Trophoblast cell (in vitro differentiated cells and primary cell): ENCODE data around the gene SHROOM3.

ENCODE experiments used
- DNase-seq, 2 donors: peaks; one replicate each; pipeline ENCODE4 v3.0.0-alpha.2; 2016
- H2AFZ ChIP-seq: 2 replicates; pipeline ENCODE4 v1.6.1; 2013; ENCODE audit warnings: low read length, moderate library complexity, mild to moderate bottlenecking; ENCODE audit not compliant: insufficient read depth, poor library complexity
- H2AK5ac ChIP-seq: 2 replicates; pipeline ENCODE4 v1.6.1; 2013; ENCODE audit warnings: mild to moderate bottlenecking, low read length
- H2BK120ac ChIP-seq: 2 replicates; pipeline ENCODE4 v1.6.1; 2013; ENCODE audit warnings: low read length, mild to moderate bottlenecking, moderate library complexity; ENCODE audit not compliant: insufficient read depth, poor library complexity
- H2BK12ac ChIP-seq: 2 replicates; pipeline ENCODE4 v1.6.1; 2013; ENCODE audit warnings: mild to moderate bottlenecking, low read length, moderate library complexity
- H2BK5ac ChIP-seq: 2 replicates; pipeline ENCODE4 v1.6.1; 2013; ENCODE audit warnings: low read length, low read depth, moderate library complexity, mild to moderate bottlenecking; ENCODE audit not compliant: poor library complexity
- H3K14ac ChIP-seq: 2 replicates; pipeline ENCODE4 v1.6.1; 2013; ENCODE audit warnings: mild to moderate bottlenecking, low read length
- H3K18ac ChIP-seq: 2 replicates; pipeline ENCODE4 v1.6.1; 2013; ENCODE audit warnings: mild to moderate bottlenecking, low read length
- H3K23ac ChIP-seq: 2 replicates; pipeline ENCODE4 v1.6.1; 2013; ENCODE audit warnings: low read length
- H3K27ac ChIP-seq: 2 replicates; pipeline ENCODE4 v1.5.1; 2013; ENCODE audit warnings: low read depth, mild to moderate bottlenecking, inconsistent platforms, low read length, moderate library complexity
- H3K27me3 ChIP-seq: 2 replicates; pipeline ENCODE4 v1.6.1; 2013; ENCODE audit warnings: inconsistent platforms, mild to moderate bottlenecking, low read length, moderate library complexity; ENCODE audit not compliant: insufficient read depth
- H3K36me3 ChIP-seq, 2 experiments: 1 replicate in 1 of 2; 2 replicates in 1 of 2; pipeline ENCODE4 v1.6.1; 2013; ENCODE audit warnings: low read length in 2 of 2, mild to moderate bottlenecking in 2 of 2, moderate library complexity in 1 of 2; ENCODE audit not compliant: insufficient read depth in 2 of 2, control insufficient read depth in 1 of 2
- H3K4ac ChIP-seq: 2 replicates; pipeline ENCODE4 v1.6.1; 2013; ENCODE audit warnings: low read depth, mild to moderate bottlenecking, low read length, moderate library complexity
- H3K4me1 ChIP-seq, 2 experiments: 1 replicate in 1 of 2; 2 replicates in 1 of 2; pipeline ENCODE4 v1.6.1; 2013; ENCODE audit warnings: low read length in 2 of 2, mild to moderate bottlenecking in 2 of 2, moderate library complexity in 1 of 2; ENCODE audit not compliant: insufficient read depth in 2 of 2, control insufficient read depth in 1 of 2
- H3K4me2 ChIP-seq: 2 replicates; pipeline ENCODE4 v1.6.1; 2013; ENCODE audit warnings: inconsistent platforms, mild to moderate bottlenecking, low read length, moderate library complexity
- H3K4me3 ChIP-seq: 2 replicates; pipeline ENCODE4 v1.5.1; 2013; ENCODE audit warnings: mild to moderate bottlenecking, low read depth, low read length, inconsistent platforms
- H3K79me1 ChIP-seq: one replicate; pipeline ENCODE4 v1.6.1; 2013; ENCODE audit warnings: low read length
- H3K79me2 ChIP-seq: 2 replicates; pipeline ENCODE4 v1.6.1; 2013; ENCODE audit warnings: low read length, mild to moderate bottlenecking; ENCODE audit not compliant: control insufficient read depth, insufficient read depth, poor library complexity
- H3K9ac ChIP-seq: 2 replicates; pipeline ENCODE4 v1.6.1; 2013; ENCODE audit warnings: mild to moderate bottlenecking, low read length
- H3K9me3 ChIP-seq: 2 replicates; pipeline ENCODE4 v1.6.1; 2013; ENCODE audit warnings: low read depth, mild to moderate bottlenecking, control low read depth, inconsistent platforms, low read length; ENCODE audit not compliant: insufficient read depth
- H4K12ac ChIP-seq: 2 replicates; pipeline ENCODE4 v1.6.1; 2013; ENCODE audit warnings: low read depth, mild to moderate bottlenecking, low read length, moderate library complexity
- H4K8ac ChIP-seq: 2 replicates; pipeline ENCODE4 v1.6.1; 2013; ENCODE audit warnings: low read depth, mild to moderate bottlenecking, low read length, moderate library complexity
- H4K91ac ChIP-seq: one replicate; pipeline ENCODE4 v1.6.1; 2013; ENCODE audit warnings: low read depth, mild to moderate bottlenecking, low read length, moderate library complexity
- WGBS: extraction: QIAGEN DNeasy Blood & Tissue Kit; methylation state at CpG from one replicate; pipeline ENCODE4 v1.1.7; 2013; ENCODE audit warnings: missing lambda C conversion rate; ENCODE audit not compliant: insufficient read length, insufficient coverage; ENCODE audit errors: extremely low coverage; 5-methylcytosine and 5-hydroxymethylcytosine counted together

The SHROOM3 gene

GRCh38 chr4:76765473-76766183, 330.6 kb downstream of the SHROOM3 start:
- Histone ChIP-seq H3K27ac (peak overlapping the region; percentile 22), H3K4me2 (no peak overlapping the region), H3K9me3 (no peaks in the 10 kb centered on the region), H3K9ac (no peak overlapping the region), H3K36me3 (peaks cover 3 to 11% of the 10 kb centered on the region in 2 experiments), H3K4me1 (peaks cover 16 to 27% of the 10 kb centered on the region in 2 experiments), H2BK5ac (peak overlapping the region; percentile 50), H2BK12ac (peak overlapping the region; percentile 94), H3K4ac (peak overlapping the region; percentile 79), H3K27me3 (no peaks in the 10 kb centered on the region), H3K4me3 (no peak overlapping the region), H3K23ac (no peak overlapping the region), H2AFZ (no peak overlapping the region), H3K14ac (peak overlapping the region; percentile 91), H3K79me2 (peaks cover 3% of the 10 kb centered on the region), H4K8ac (no peak overlapping the region), H4K91ac (peak overlapping the region; percentile 36), H2BK120ac (peak overlapping the region; percentile 48), H4K12ac (no peak overlapping the region), H2AK5ac (peak overlapping the region; percentile 26), H3K18ac (peak overlapping the region; percentile 84), H3K79me1 (peaks cover 28% of the 10 kb centered on the region)
- no CpG with 5 or more reads among the region's 14 CpGs for WGBS
- no peak for DNase-seq

GRCh38 chr4:76767983-76768382, 333.0 kb downstream of the SHROOM3 start:
- Histone ChIP-seq H3K79me2 (peaks cover 3% of the 10 kb centered on the region), H2BK12ac (no peak overlapping the region), H2BK120ac (no peak overlapping the region), H4K8ac (no peak overlapping the region), H3K36me3 (peaks cover 14 to 24% of the 10 kb centered on the region in 2 experiments), H2AK5ac (no peak overlapping the region), H2AFZ (no peak overlapping the region), H3K4ac (no peak overlapping the region), H4K12ac (no peak overlapping the region), H4K91ac (no peak overlapping the region), H3K27me3 (no peaks in the 10 kb centered on the region), H3K14ac (no peak overlapping the region), H3K23ac (no peak overlapping the region), H3K27ac (peak overlapping the region; percentile 91), H3K79me1 (peaks cover 27% of the 10 kb centered on the region), H3K4me2 (no peak overlapping the region), H3K9ac (no peak overlapping the region), H3K9me3 (no peaks in the 10 kb centered on the region), H3K4me1 (peaks cover 17 to 23% of the 10 kb centered on the region in 2 experiments), H3K4me3 (no peak overlapping the region), H3K18ac (no peak overlapping the region), H2BK5ac (no peak overlapping the region)
- WGBS: no CpG with 5 or more reads among the region's 2 CpGs
- DNase-seq: peak; percentile 76 to 95

GRCh38 chr4:76772498-76773106, 337.6 kb downstream of the SHROOM3 start:
- Histone ChIP-seq H3K27ac (peak overlapping the region; percentile 37), H3K4me1 (peaks cover 7% of the 10 kb centered on the region in 2 experiments)
- WGBS: no CpG with 5 or more reads among the region's 5 CpGs

GRCh38 chr4:76773766-76774165, 338.7 kb downstream of the SHROOM3 start:
- peaks cover 2 to 5% of the 10 kb centered on the region in 2 experiments for H3K4me1 ChIP-seq
- H2BK120ac ChIP-seq: no peak overlapping the region
- no peak overlapping the region for H4K91ac ChIP-seq

More at GRCh38 chr4:76772498-76773106, 337.6 kb downstream of the SHROOM3 start:
- peak overlapping the region; percentile 71 for H4K91ac ChIP-seq
- H4K8ac ChIP-seq: no peak overlapping the region
- H2BK12ac ChIP-seq: peak overlapping the region; percentile 45
- H4K12ac ChIP-seq: no peak overlapping the region
- H3K9me3 ChIP-seq: no peaks in the 10 kb centered on the region
- H2BK120ac ChIP-seq: peak overlapping the region; percentile 10
- no peak overlapping the region for H3K23ac ChIP-seq
- H3K18ac ChIP-seq: peak overlapping the region; percentile 78
- H3K79me1 ChIP-seq: peaks cover 8% of the 10 kb centered on the region
- peak overlapping the region; percentile 60 for H3K4ac ChIP-seq
- no peak overlapping the region for H3K4me2 ChIP-seq
- no peak overlapping the region for H2BK5ac ChIP-seq
- H2AK5ac ChIP-seq: peak overlapping the region; percentile 66
- DNase-seq: no peak
- H3K14ac ChIP-seq: no peak overlapping the region
- peaks cover 14 to 26% of the 10 kb centered on the region in 2 experiments for H3K36me3 ChIP-seq
- H3K4me3 ChIP-seq: no peak overlapping the region
- H3K9ac ChIP-seq: no peak overlapping the region
- H2AFZ ChIP-seq: peak overlapping the region; percentile 17
- H3K79me2 ChIP-seq: no peaks in the 10 kb centered on the region
- no peaks in the 10 kb centered on the region for H3K27me3 ChIP-seq

More at GRCh38 chr4:76773766-76774165, 338.7 kb downstream of the SHROOM3 start:
- Histone ChIP-seq H2BK5ac (no peak overlapping the region), H2AK5ac (no peak overlapping the region), H3K9me3 (no peaks in the 10 kb centered on the region), H3K18ac (no peak overlapping the region), H3K79me2 (peaks cover 1% of the 10 kb centered on the region), H3K79me1 (peaks cover 5% of the 10 kb centered on the region), H2AFZ (no peak overlapping the region), H3K36me3 (peaks cover 15 to 28% of the 10 kb centered on the region in 2 experiments), H3K4ac (no peak overlapping the region), H3K27ac (no peak overlapping the region), H3K4me3 (no peak overlapping the region), H3K14ac (no peak overlapping the region), H3K4me2 (no peak overlapping the region), H3K23ac (no peak overlapping the region), H2BK12ac (no peak overlapping the region), H4K8ac (no peak overlapping the region), H3K9ac (no peak overlapping the region), H3K27me3 (no peaks in the 10 kb centered on the region), H4K12ac (no peak overlapping the region)
- DNase-seq: no peak
